Stimulated activated memory B cell treated with anti-CD40 and anti-IgM and Interleukin-4, amounts not matched to agents 10 μg/mL and 1 μg/mL and 100 μg/mL, for 72 hours (primary cell): ENCODE measurements around the gene ATP1A1.

Source experiments
- ATAC-seq: fragments of 150-1000 bp; cut with Tn5 transposase; 2 replicates; pipeline ENCODE4 v1.10.0; 2021
- H3K27ac Mint-ChIP-seq: one replicate; pipeline ENCODE4 v1.8.0; 2022; ENCODE audit warnings: mild to moderate bottlenecking, mixed read lengths
- H3K27me3 Mint-ChIP-seq: one replicate; pipeline ENCODE4 v1.8.0; 2022; ENCODE audit warnings: mixed read lengths
- H3K36me3 Mint-ChIP-seq: one replicate; pipeline ENCODE4 v1.8.0; 2022; ENCODE audit warnings: mixed read lengths
- H3K4me1 Mint-ChIP-seq: one replicate; pipeline ENCODE4 v1.8.0; 2022; ENCODE audit warnings: mixed read lengths
- H3K4me3 Mint-ChIP-seq: one replicate; pipeline ENCODE4 v1.8.0; 2022; ENCODE audit warnings: mild to moderate bottlenecking, moderate library complexity, mixed read lengths
- H3K9me3 Mint-ChIP-seq: one replicate; pipeline ENCODE4 v1.8.0; 2022; ENCODE audit warnings: mixed read lengths

Gene ATP1A1

DNA sequence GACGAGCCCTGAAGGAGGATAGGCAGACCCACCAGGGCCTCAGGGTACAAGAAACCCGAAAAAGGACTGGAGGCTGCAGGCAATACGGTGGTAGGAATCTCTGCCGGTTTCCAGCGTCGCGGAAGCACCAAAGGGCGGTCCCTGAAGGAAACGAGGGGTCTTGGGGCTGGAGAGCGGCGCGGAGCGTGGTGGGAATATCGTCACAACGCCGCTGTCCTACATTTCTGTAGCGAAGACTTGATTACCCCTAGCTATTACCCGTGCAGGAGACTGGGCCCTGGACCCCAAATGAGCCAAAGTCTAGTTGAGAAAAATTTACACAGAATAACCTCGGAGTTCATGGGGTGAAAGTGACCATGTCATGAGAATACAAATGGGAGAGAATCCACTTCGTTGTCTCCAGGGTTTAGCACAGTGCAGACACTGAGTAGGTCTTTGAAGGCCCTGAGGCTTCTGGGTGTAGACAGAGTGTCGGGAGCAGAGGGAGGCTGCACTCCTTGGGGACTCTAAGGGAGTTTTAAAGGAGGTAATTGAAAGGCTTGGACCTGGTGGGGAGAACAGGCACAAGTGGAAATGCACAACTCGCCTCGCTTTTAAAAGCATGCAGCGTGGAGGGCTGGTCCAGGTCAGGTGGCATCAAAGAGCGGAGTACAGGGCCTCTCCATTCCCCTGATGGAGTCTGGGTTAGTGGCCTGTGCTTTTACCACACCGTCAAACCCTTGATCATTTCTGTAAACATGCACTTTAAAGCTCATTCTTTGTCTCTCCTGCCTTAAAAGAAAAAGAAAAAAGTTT, 1.5 kb downstream of the ATP1A1 start:
- H3K27ac Mint-ChIP-seq: peak overlapping the region; percentile 82
- H3K36me3 Mint-ChIP-seq: no peaks in the 10 kb centered on the region
- H3K9me3 Mint-ChIP-seq: no peaks in the 10 kb centered on the region
- peak overlapping the region; percentile 96 for H3K4me3 Mint-ChIP-seq
- ATAC-seq: no peak
- no peaks in the 10 kb centered on the region for H3K27me3 Mint-ChIP-seq
- H3K4me1 Mint-ChIP-seq: peaks cover 55% of the 10 kb centered on the region

DNA sequence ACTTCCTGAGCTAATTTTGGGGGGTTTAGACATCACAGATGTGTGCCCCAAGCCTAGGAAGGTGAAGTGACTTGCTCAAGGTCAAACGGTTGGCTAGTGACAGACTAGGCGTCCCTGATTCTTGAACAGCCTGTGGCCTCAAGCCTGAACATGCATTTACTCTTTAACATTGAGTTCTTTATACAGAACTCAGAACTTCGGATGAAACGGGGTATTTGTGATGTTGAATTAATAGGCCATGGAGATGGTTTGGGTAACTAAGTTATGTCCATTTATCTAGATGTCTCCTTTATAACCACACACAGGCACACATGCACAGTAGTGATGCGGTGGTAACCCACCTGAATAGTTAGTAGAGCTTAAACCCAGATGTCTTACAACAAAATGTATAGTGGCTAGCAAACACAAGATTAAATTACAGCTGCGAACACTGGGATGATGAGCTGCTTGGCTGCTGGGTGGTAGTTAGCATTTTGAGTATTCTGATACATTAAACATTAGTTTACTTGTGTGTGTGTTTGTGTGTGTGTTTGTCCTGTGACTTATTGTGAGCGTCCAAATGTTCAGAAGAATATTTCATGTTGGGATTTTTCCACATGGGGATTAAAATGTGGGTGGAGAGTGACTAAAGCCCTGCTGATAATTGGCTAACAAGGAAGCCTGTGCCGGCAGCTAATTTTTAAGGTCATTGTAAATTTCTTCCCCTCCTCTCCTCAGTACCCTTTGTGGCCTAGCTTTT, 2.3 kb downstream of the ATP1A1 start:
- Mint-ChIP-seq H3K36me3 (no peaks in the 10 kb centered on the region), H3K9me3 (no peaks in the 10 kb centered on the region), H3K4me3 (peak overlapping the region; percentile 96), H3K4me1 (peaks cover 60% of the 10 kb centered on the region), H3K27me3 (no peaks in the 10 kb centered on the region), H3K27ac (peak overlapping the region; percentile 82)
- no peak for ATAC-seq

DNA sequence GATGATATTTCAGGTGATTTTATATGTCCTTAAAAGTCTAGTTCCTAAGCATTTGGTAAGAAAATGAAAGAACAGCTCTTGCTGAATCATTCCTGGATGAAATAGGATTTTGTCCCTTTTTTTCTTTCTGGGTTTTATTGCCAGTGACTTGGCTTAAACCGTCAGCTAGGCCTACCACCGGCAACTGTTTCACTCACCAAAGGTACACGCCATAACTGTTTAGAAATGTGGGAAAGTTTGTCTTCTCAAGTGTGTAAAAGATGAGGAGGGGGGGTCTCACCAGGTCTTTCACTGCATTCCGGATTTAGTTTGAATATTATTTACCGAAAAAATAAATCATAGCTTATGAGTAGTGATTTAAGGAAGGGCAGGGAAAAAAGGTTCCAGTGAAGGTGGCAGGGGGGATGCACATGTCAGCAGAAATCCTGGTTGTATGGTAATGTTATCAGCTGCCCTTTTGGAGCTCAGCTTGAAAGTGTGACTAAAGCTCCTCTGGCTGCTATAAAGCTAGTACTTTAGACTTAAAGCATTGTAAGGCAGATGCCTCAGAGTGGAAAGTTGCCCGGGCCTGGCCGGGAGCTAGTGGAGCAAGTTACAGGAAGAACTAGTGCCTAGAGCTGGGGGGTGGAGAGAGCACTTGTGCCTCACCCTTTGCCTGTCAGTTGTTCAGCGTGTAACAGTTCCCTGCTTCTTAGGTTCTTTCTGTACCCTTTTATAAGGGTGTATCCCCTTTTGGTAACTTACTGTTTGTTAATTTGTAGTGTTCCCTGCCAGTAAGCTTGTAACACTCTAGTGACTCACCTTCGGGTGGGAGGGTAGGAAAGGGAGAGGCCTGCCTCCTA, 3.1 kb downstream of the ATP1A1 start:
- H3K27me3 Mint-ChIP-seq: no peaks in the 10 kb centered on the region
- ATAC-seq: no peak
- H3K27ac Mint-ChIP-seq: peak overlapping the region; percentile 82

DNA sequence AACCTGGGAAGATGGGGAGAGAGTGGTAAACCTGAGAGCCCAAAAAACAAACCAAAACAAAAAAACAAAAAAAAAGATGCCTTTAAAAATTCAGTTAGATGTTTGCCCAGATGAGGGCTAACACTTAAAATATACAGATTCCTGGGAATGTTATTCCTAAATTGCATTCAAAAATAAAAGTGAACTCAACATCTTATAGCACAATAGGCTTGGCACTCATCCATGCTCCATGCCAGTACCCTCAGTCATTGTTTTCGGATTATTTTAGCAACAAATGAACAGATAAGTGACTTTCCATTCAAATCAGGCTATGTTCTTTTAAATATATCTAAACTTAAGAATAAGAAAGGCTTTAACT, 3.7 kb downstream of the ATP1A1 start:
- H3K4me3 Mint-ChIP-seq: peak overlapping the region; percentile 96
- peak overlapping the region; percentile 82 for H3K27ac Mint-ChIP-seq
- ATAC-seq: no peak
- no peaks in the 10 kb centered on the region for H3K36me3 Mint-ChIP-seq
- peaks cover 74% of the 10 kb centered on the region for H3K4me1 Mint-ChIP-seq
- no peaks in the 10 kb centered on the region for H3K9me3 Mint-ChIP-seq
- H3K27me3 Mint-ChIP-seq: no peaks in the 10 kb centered on the region

More for the DNA sequence above, 3.1 kb downstream of the ATP1A1 start:
- H3K36me3 Mint-ChIP-seq: no peaks in the 10 kb centered on the region
- H3K4me3 Mint-ChIP-seq: peak overlapping the region; percentile 96
- H3K4me1 Mint-ChIP-seq: peaks cover 68% of the 10 kb centered on the region
- no peaks in the 10 kb centered on the region for H3K9me3 Mint-ChIP-seq

DNA sequence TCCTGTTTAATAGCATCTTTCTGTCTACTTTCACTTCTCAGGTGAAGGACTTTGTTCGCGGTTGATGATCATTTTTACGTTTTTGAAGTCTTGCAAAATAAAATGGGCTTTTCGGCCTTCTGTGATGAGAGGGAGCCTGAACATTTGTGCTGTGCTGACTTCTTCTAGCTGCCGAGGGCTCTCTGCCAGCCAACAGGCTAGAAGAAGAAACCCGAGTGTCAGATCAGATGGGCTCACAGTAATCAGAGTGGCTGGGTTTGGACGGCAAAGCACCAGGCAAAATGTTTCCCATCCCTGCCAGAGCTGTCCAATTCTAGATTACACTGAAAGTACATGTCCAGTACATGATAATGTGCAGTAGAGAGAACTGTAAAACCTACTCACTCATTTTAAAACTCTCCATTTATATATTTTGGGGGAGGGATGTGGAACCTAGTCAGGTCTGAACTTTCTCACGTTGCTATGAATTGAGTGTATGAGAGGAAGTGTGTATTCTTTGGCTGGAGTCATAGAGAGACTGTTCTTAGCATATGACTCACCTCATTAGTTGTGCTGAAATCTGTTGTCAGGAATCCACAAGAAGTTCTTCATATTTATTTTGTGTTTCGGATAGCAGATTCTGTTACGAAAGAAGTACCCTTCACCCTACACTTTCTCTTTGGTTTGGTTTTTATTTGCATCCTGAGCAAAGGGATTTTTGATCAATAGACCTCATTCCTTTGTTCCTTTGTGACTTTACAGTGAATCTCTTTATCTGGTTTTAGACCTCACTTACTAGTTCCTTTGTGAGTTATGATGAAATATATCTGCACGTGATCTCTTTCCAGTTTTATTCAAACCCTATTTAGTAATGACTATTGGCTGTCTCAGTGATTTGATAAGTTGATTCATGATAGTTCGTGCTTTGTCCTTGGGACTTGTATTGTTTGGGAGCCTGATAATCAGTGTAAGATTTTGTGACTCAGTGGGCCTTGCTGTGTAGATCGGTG, 4.8 kb downstream of the ATP1A1 start:
- H3K9me3 Mint-ChIP-seq: no peaks in the 10 kb centered on the region
- peak; percentile 83 for ATAC-seq
- peaks cover 86% of the 10 kb centered on the region for H3K4me1 Mint-ChIP-seq
- no peaks in the 10 kb centered on the region for H3K36me3 Mint-ChIP-seq
- no peaks in the 10 kb centered on the region for H3K27me3 Mint-ChIP-seq
- peak overlapping the region; percentile 82 for H3K27ac Mint-ChIP-seq
- peak overlapping the region; percentile 72 for H3K4me3 Mint-ChIP-seq

DNA sequence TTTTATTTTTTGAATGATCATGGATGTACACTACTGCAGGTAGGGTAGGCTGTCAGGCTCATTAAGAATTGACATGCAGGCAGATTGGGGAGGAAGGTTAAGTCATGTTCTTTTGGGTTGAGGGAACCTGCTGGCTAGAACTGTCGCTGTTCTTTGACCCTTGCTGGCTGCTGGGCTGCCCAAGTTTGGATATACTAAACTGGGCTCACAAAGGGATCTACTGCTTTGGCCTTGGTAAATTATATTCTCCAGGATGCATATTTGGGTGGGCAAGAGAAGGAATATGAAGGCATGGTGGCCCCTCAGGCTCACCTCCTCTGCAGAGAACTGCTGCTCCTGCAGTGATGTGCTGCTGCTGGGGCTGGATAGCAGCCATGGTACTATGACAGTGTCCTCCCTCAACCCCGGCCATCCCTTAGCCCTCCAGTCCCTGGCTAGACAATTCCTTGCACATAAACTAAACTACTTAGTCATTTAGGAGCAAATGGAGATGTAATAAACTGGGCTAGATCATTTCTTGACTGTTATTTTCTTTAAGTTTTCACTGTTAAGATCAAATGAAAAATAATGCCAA, 6.1 kb downstream of the ATP1A1 start:
- ATAC-seq: no peak
- Mint-ChIP-seq H3K27ac (peak overlapping the region; percentile 82), H3K4me3 (no peak overlapping the region), H3K27me3 (no peaks in the 10 kb centered on the region), H3K9me3 (no peaks in the 10 kb centered on the region), H3K4me1 (peaks cover 92% of the 10 kb centered on the region), H3K36me3 (peaks cover 9% of the 10 kb centered on the region)

DNA sequence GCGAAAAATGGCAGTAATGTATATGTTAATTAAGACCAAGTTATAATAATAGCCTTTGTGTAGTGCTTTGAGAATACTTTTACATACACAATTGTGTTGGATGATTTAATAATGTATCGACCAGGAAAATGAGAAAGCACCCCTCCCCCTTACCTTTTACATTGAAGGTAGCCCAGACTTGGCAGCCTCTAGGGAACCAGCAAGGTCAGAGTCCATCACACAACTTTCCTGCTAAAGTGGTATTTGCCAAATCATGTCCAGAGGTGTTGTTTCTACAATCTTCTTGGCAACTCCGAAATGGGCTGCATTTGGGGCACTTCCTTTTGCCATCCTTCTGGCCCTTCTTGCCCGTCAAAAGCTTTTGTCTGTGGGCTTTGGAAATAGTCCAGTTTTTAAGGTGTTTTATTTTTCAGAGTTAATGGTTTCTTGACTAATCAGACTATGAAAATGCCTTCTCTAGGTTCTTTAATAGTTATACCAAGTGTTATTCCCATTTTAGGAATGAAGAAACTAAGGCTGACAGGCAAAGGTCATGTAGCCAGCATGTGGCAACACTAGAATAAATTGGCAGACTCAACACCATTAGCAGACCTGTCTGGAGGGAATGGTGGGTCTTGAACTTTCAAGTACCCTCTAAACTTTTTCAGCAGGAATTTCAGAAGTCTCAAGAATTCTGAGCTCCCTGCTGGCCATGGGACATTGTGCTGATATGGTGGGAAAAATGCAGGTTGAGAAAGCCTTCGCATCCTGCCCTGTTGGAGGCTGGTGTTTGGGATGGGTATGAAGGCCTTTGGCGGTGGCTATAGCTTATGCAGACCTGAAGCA, 6.8 kb downstream of the ATP1A1 start:
- Mint-ChIP-seq H3K36me3 (peaks cover 9% of the 10 kb centered on the region), H3K9me3 (no peaks in the 10 kb centered on the region), H3K27me3 (no peaks in the 10 kb centered on the region), H3K27ac (peak overlapping the region; percentile 82), H3K4me3 (no peak overlapping the region), H3K4me1 (peaks cover 85% of the 10 kb centered on the region)
- ATAC-seq: no peak

DNA sequence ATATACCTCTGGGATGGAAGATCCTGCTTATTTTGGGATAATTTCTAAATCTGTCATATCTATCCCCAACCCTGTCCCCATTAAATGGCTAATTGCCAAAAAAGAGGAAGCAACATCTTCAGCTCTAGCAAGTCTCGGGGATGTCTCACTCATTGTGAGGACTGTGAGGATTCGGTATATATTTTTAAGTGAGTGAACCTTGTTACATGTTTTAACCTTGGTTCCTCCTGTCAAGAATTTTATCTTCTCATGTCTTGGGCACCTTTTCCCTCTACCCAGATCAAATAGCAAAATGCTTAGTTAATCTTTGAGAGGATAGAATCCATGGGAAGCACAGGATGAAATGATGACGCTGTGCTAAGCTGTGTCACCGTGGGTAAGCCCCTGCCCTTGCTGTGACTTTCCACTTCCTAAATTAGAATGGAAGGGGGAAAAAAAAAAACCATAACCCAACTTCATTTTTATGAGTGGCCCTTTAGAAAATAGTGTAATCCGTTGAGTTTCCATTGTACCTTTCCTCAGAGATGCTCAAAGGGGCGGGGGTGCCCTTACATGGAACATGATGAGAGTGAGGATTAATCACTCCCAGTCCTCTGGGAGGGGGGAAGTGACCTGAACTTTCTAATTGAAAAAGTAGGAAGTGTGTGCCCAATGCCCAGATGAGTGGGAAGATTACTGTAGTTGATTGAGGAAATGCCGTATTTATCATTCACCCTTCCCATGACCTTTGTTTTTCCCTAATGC, 7.6 kb downstream of the ATP1A1 start:
- H3K27ac Mint-ChIP-seq: peak overlapping the region; percentile 77
- peaks cover 77% of the 10 kb centered on the region for H3K4me1 Mint-ChIP-seq
- H3K9me3 Mint-ChIP-seq: no peaks in the 10 kb centered on the region
- ATAC-seq: no peak
- H3K27me3 Mint-ChIP-seq: no peaks in the 10 kb centered on the region
- H3K4me3 Mint-ChIP-seq: peak overlapping the region; percentile 50
- peaks cover 9% of the 10 kb centered on the region for H3K36me3 Mint-ChIP-seq

DNA sequence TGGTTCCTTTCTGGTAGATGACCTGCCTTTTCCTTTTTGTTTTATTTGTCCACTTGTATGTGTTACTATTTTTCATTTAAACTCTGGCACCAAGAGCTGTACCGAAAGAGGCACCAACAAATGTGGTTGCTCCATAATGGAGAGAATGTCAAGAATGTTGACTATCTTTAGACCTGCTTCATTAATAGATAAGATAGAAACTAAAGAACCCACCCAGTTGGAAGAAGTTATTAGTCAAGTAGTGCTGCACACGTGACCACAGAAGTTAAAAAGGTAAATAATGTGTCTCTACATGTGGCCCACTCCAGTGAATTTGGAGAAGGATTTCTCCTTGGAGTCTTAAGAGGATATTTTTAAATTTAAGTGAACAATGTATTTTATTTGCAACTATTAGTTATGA, 9.3 kb downstream of the ATP1A1 start:
- H3K27me3 Mint-ChIP-seq: no peaks in the 10 kb centered on the region
- no peak overlapping the region for H3K27ac Mint-ChIP-seq
- no peak for ATAC-seq
- H3K4me3 Mint-ChIP-seq: no peak overlapping the region
- H3K9me3 Mint-ChIP-seq: no peaks in the 10 kb centered on the region
- peaks cover 14% of the 10 kb centered on the region for H3K36me3 Mint-ChIP-seq
- peaks cover 62% of the 10 kb centered on the region for H3K4me1 Mint-ChIP-seq

DNA sequence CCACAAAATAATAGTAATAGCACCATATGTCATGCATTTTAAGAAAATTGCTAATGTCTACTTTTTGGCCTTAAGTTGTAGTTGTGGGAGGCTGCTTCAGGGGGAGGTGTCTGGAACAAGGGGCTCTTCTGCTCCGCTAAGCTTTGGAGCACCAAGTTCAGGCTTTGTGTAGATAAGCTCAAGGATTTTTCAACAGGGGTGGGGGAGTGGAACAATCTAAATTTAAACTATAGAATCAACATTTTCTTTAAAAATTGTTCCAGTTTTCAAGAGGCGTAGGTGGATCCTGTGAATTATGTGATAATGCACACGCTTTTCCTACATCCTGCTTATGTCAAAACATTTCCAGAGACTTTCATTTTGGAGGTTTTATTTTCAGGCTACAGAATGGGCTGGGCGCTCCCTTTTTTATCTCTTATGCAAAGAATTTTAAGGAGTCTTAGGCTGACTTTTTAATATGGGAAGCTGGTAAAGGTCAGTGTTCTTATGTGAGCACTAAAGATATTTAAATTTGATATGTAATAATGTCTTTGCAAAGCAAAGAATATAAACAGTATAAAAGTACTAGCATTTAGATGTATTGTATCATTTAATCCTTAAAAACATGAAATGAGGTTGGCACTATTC, 9.9 kb downstream of the ATP1A1 start:
- Mint-ChIP-seq H3K4me3 (no peak overlapping the region), H3K9me3 (no peaks in the 10 kb centered on the region), H3K36me3 (peaks cover 20% of the 10 kb centered on the region), H3K27me3 (no peaks in the 10 kb centered on the region), H3K4me1 (peaks cover 55% of the 10 kb centered on the region), H3K27ac (no peak overlapping the region)
- ATAC-seq: no peak

DNA sequence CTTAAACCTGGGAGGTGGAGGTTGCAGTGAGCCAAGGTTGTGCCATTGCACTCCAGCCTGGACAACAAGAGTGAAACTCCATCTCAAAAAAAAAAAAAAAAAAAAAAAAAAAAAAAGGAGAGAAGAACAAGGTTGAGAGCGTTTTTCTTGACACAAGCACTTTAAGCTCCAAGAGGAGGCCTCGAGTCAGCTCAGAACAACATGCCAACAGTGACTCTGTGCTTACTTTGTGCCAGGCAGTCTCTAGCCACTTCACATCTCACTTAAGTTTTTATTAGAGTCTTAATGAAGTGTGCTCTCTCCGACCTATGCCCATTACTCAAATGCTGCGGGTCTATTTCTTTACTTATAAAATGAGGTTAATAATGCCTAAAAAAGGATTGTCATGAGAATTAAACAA, 13.0 kb downstream of the ATP1A1 start:
- Mint-ChIP-seq H3K9me3 (no peaks in the 10 kb centered on the region), H3K4me1 (peaks cover 56% of the 10 kb centered on the region), H3K4me3 (no peak overlapping the region), H3K36me3 (peaks cover 49% of the 10 kb centered on the region), H3K27me3 (no peaks in the 10 kb centered on the region), H3K27ac (no peak overlapping the region)
- ATAC-seq: no peak

DNA sequence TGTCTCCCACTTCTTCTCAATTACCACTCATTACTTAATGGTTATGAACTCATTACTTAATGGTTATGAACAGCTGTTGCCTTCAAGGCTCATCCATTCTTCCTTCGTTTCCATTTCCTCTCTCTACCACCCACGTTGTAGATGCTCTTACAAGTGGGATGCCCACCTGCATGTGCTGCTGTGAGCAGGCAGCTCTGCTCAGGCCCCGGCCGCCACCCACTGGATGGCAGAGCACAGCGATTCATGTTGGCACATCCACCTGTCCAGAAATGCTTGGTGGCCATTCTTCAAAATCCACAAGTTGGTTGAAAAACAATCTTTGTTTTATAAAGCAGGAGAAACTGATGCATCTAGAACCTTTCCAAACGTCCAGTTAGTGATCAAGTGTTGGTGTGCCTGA, 14.5 kb downstream of the ATP1A1 start:
- H3K36me3 Mint-ChIP-seq: peaks cover 60% of the 10 kb centered on the region
- no peak for ATAC-seq
- H3K4me3 Mint-ChIP-seq: no peak overlapping the region
- H3K27me3 Mint-ChIP-seq: no peaks in the 10 kb centered on the region
- no peak overlapping the region for H3K27ac Mint-ChIP-seq
- no peaks in the 10 kb centered on the region for H3K9me3 Mint-ChIP-seq
- H3K4me1 Mint-ChIP-seq: peaks cover 41% of the 10 kb centered on the region

DNA sequence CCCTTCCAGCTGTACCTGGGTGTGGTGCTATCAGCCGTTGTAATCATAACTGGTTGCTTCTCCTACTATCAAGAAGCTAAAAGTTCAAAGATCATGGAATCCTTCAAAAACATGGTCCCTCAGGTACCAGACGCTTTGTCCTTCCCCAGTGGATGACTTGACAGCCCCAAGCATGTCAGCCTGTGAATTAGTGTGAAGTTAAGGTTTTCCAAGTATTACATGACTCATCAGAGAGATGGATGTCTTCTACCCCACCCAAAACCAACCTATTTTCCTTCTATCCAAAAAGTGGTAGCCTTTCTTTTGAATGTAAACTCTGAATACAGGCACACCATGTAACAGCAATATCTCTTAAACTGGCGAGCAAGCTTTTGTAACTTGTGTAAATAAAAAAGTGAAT, 15.1 kb downstream of the ATP1A1 start:
- H3K27ac Mint-ChIP-seq: no peak overlapping the region
- H3K4me3 Mint-ChIP-seq: no peak overlapping the region
- no peaks in the 10 kb centered on the region for H3K27me3 Mint-ChIP-seq
- peaks cover 35% of the 10 kb centered on the region for H3K4me1 Mint-ChIP-seq
- H3K36me3 Mint-ChIP-seq: peaks cover 66% of the 10 kb centered on the region
- H3K9me3 Mint-ChIP-seq: no peaks in the 10 kb centered on the region
- ATAC-seq: no peak
